Hematopoietic multipotent progenitor cell treated with erythropoietin and hydrocortisone succinate and interleukin-3 and kit ligand, for 4 days (in vitro differentiated cells): Measurements from ENCODE around the gene KASH5.

Experiments used
- DNase-seq: peaks from one replicate; pipeline ENCODE4 v3.0.0-alpha.2; 2015

KASH5 gene

GRCh38 chr19:49387936-49388372, at the start of gene KASH5:
TSS of gene KASH5 (plus strand) at chr19:49388249. CDS start at chr19:49390884, 2,635 bp downstream.
- DNase-seq, result peak; percentile 90

GRCh38 chr19:49338691-49339300, 49.3 kb upstream of the KASH5 start:
- DNase-seq, result peak; percentile 34

GRCh38 chr19:49339301-49340068, 48.6 kb upstream of the KASH5 start:
- peak; percentile 32 for DNase-seq

GRCh38 chr19:49340069-49340864, 47.8 kb upstream of the KASH5 start:
- peak; percentile 28 for DNase-seq

- DNase-seq, result no peak
Measured at GRCh38 chr19:49340865-49341718, 47.0 kb upstream of the KASH5 start.

- DNase-seq, result no peak
Measured at GRCh38 chr19:49342291-49342721, 45.7 kb upstream of the KASH5 start.

- no peak for DNase-seq
Measured at GRCh38 chr19:49343123-49343522, 44.9 kb upstream of the KASH5 start.

GRCh38 chr19:49344505-49345423, 43.3 kb upstream of the KASH5 start:
- no peak for DNase-seq

GRCh38 chr19:49347191-49347590, 40.9 kb upstream of the KASH5 start:
- no peak for DNase-seq

- peak; percentile 49 for DNase-seq
Measured at GRCh38 chr19:49347835-49348234, 40.2 kb upstream of the KASH5 start.

GRCh38 chr19:49348305-49349189, 39.5 kb upstream of the KASH5 start:
- no peak for DNase-seq

GRCh38 chr19:49349567-49349966, 38.5 kb upstream of the KASH5 start:
- no peak for DNase-seq

GRCh38 chr19:49355909-49356353, 32.1 kb upstream of the KASH5 start:
- no peak for DNase-seq

- no peak for DNase-seq
Measured at GRCh38 chr19:49356382-49356781, 31.7 kb upstream of the KASH5 start.

GRCh38 chr19:49357186-49357585, 30.9 kb upstream of the KASH5 start:
- DNase-seq, result no peak

GRCh38 chr19:49359851-49360820, 27.9 kb upstream of the KASH5 start:
- no peak for DNase-seq

- no peak for DNase-seq
Measured at GRCh38 chr19:49361438-49362047, 26.5 kb upstream of the KASH5 start.
